GM23338 (cell line): ENCODE data around the gene PSMG4. TPM values are rescaled to one million over a fixed set of nuclear protein-coding genes. Genes with fewer than 3 reads are reported as not detected.

Source experiments
- ATAC-seq: fragments of 200-7000 bp; cut with Tn5 transposase; 3 replicates; pipeline ENCODE4 v1.9.1; 2020
- DNase-seq: peaks from one replicate; pipeline ENCODE4 v3.0.0-alpha.2; 2015; ENCODE audit warnings: low spot score
- H2AFZ ChIP-seq: fragments of 200-600 bp; sonication (generic); 2 replicates; pipeline ENCODE4 v1.8.0; 2016; ENCODE audit warnings: antibody characterized with exemption, mild to moderate bottlenecking, moderate library complexity
- H3F3A ChIP-seq: fragments of 200-600 bp; sonication (generic); replicated peaks from 2 replicates; pipeline ENCODE4 v1.8.0; 2017; ENCODE audit warnings: antibody characterized with exemption, mixed run types, low read depth
- H3K27ac ChIP-seq: fragments of 200-600 bp; sonication (generic); 2 replicates; pipeline ENCODE4 v1.6.1; 2016; ENCODE audit warnings: low read depth
- H3K27me3 ChIP-seq: fragments of 200-600 bp; sonication (generic); 2 replicates; pipeline ENCODE4 v1.8.0; 2016; ENCODE audit warnings: mild to moderate bottlenecking, mixed run types, moderate library complexity; ENCODE audit not compliant: insufficient read depth
- H3K36me3 ChIP-seq: fragments of 200-600 bp; sonication (generic); 2 replicates; pipeline ENCODE4 v1.8.0; 2016; ENCODE audit warnings: mild to moderate bottlenecking; ENCODE audit not compliant: insufficient read depth
- H3K4me1 ChIP-seq: fragments of 200-600 bp; sonication (generic); 2 replicates; pipeline ENCODE4 v1.8.0; 2016; ENCODE audit warnings: mild to moderate bottlenecking, moderate library complexity; ENCODE audit not compliant: insufficient read depth
- H3K4me2 ChIP-seq: fragments of 200-600 bp; sonication (generic); 2 replicates; pipeline ENCODE4 v1.7.1; 2017; ENCODE audit warnings: mixed run types
- H3K4me3 ChIP-seq: fragments of 200-600 bp; sonication (generic); 2 replicates; pipeline ENCODE4 v1.6.1; 2016; ENCODE audit warnings: mixed run types
- H3K79me2 ChIP-seq: fragments of 200-600 bp; sonication (generic); replicated peaks from 2 replicates; pipeline ENCODE4 v1.8.0; 2017; ENCODE audit warnings: mild to moderate bottlenecking; ENCODE audit not compliant: insufficient read depth
- H3K9me2 ChIP-seq: fragments of 200-600 bp; sonication (generic); 2 replicates; pipeline ENCODE4 v1.8.0; 2017; ENCODE audit not compliant: insufficient read depth
- H4K20me1 ChIP-seq: fragments of 200-600 bp; sonication (generic); replicated peaks from 2 replicates; pipeline ENCODE4 v1.8.0; 2017; ENCODE audit warnings: mild to moderate bottlenecking; ENCODE audit not compliant: insufficient read depth
- H3K27ac Mint-ChIP-seq: 2 replicates; pipeline ENCODE4 v1.8.0; 2020; ENCODE audit warnings: inconsistent platforms, mild to moderate bottlenecking, moderate library complexity, mixed read lengths
- H3K27me3 Mint-ChIP-seq: 3 replicates; pipeline ENCODE4 v1.8.0; 2022; ENCODE audit warnings: low read depth, mild to moderate bottlenecking, moderate library complexity, mixed read lengths, inconsistent platforms; ENCODE audit not compliant: insufficient read depth, poor library complexity
- H3K36me3 Mint-ChIP-seq: 3 replicates; pipeline ENCODE4 v1.8.0; 2021; ENCODE audit warnings: low read depth, mild to moderate bottlenecking, inconsistent platforms, moderate library complexity, mixed read lengths
- H3K4me1 Mint-ChIP-seq: 3 replicates; pipeline ENCODE4 v1.8.0; 2020; ENCODE audit warnings: mild to moderate bottlenecking, inconsistent platforms, mixed read lengths
- H3K4me3 Mint-ChIP-seq: 3 replicates; pipeline ENCODE4 v1.8.0; 2021; ENCODE audit warnings: moderate library complexity, mild to moderate bottlenecking, inconsistent platforms, mixed read lengths
- H3K9me3 Mint-ChIP-seq: 3 replicates; pipeline ENCODE4 v1.8.0; 2020; ENCODE audit warnings: moderate library complexity, mild to moderate bottlenecking, inconsistent platforms, mixed read lengths
- CREB1 ChIP-seq: fragments of 250-450 bp; sonication (Bioruptor Pico); IDR thresholded peaks from 2 replicates; pipeline ENCODE4 v1.5.0; 2020; ENCODE audit warnings: low read depth, mild to moderate bottlenecking, moderate library complexity
- CTCF ChIP-seq, 2 experiments: fragments of 200-600 bp in 1 of 2; sonication (generic) in 1 of 2; conservative IDR thresholded peaks; 2 replicates each; pipeline versions ENCODE4 v1.5.1 to v1.6.1; 2016 to 2017; ENCODE audit warnings: antibody characterized with exemption in 2 of 2, low read depth in 2 of 2, mild to moderate bottlenecking in 2 of 2, moderate library complexity in 1 of 2
- EZH2phosphoT487 ChIP-seq: fragments of 200-600 bp; sonication (generic); IDR thresholded peaks from one replicate; pipeline ENCODE4 v1.8.1; 2018; ENCODE audit warnings: antibody characterized with exemption; ENCODE audit not compliant: unreplicated experiment
- JUNB ChIP-seq: IDR thresholded peaks from one replicate; pipeline ENCODE4 v1.6.1; 2016; ENCODE audit warnings: antibody characterized with exemption; ENCODE audit not compliant: unreplicated experiment
- NANOG ChIP-seq: IDR thresholded peaks from 2 replicates; pipeline ENCODE4 v1.6.1; 2016; ENCODE audit warnings: antibody characterized with exemption, borderline replicate concordance
- POLR2AphosphoS5 ChIP-seq: IDR thresholded peaks from 2 replicates; pipeline ENCODE4 v1.6.1; 2016; ENCODE audit warnings: antibody characterized with exemption, low read depth
- REST ChIP-seq: IDR thresholded peaks from one replicate; pipeline ENCODE4 v1.6.1; 2018; ENCODE audit warnings: antibody characterized with exemption; ENCODE audit not compliant: unreplicated experiment
- STAT1 ChIP-seq: IDR thresholded peaks from one replicate; pipeline ENCODE4 v1.6.1; 2016; ENCODE audit warnings: antibody characterized with exemption; ENCODE audit not compliant: unreplicated experiment
- ZNF331 ChIP-seq: fragments of 250-450 bp; sonication (Bioruptor Pico); IDR thresholded peaks from 2 replicates; pipeline ENCODE4 v1.5.0; 2020; ENCODE audit warnings: low read depth, mild to moderate bottlenecking, moderate library complexity
- polyA plus RNA-seq: library from polyadenylated mRNA; unstranded; fragments of >200 nt; fragmentation: Nextera tagmentation; extraction: Ambion mirVana; gene quantifications from 2 replicates; pipeline ENCODE4 v1.2.1, GENCODE V29; 2016
- total RNA-seq: library from RNA; depleted of rRNA; stranded (reverse); fragments of >200 nt; shearing (Covaris generic); gene quantifications from 2 replicates; pipeline ENCODE4 v1.2.3, GENCODE V29; 2014

The PSMG4 gene
- total and polyA plus RNA-seq, 2 experiments from 2014 or later, result 37.2 to 168 TPM

- ATAC-seq, result no peak
- H2AFZ ChIP-seq, result no peak overlapping the region
- DNase-seq, result no peak
- Mint-ChIP-seq H3K27ac (no peak overlapping the region), H3K36me3 (peaks cover 46% of the 10 kb centered on the region), H3K9me3 (no peaks in the 10 kb centered on the region; the same call in 2 of the 3 replicates), H3K4me3 (no peak overlapping the region), H3K4me1 (peaks cover 18% of the 10 kb centered on the region), H3K27me3 (peaks cover 19% of the 10 kb centered on the region)
- H3K4me1 ChIP-seq, result peaks cover 4% of the 10 kb centered on the region
- no peaks in the 10 kb centered on the region for H3K27me3 ChIP-seq
- no peak overlapping the region for H3K4me2 ChIP-seq
- H4K20me1 ChIP-seq, result no peaks in the 10 kb centered on the region; the same call in 1 of the 2 replicates
- peaks cover 5% of the 10 kb centered on the region; the same call in 1 of the 2 replicates for H3K36me3 ChIP-seq
- no peak overlapping the region for H3K4me3 ChIP-seq
- no peaks in the 10 kb centered on the region; the same call in 1 of the 2 replicates for H3K79me2 ChIP-seq
- no peaks in the 10 kb centered on the region for H3K9me2 ChIP-seq
- no peak for TF ChIP-seq CTCF (conservative IDR thresholded peaks at IDR 0.05; ENCODE audit: low read depth in 2 of 2)
- no peak for TF ChIP-seq REST
- no peak for TF ChIP-seq JUNB
- no peak for TF ChIP-seq STAT1
- no peak for TF ChIP-seq ZNF331 (CRISPR knock-in tag)
- no peak for TF ChIP-seq NANOG
- TF ChIP-seq POLR2AphosphoS5, result no peak
- H3F3A ChIP-seq, result peaks cover 18% of the 10 kb centered on the region
- H3K27ac ChIP-seq, result no peak overlapping the region
Measured at GRCh38 chr6:3276174-3277167, 17.7 kb downstream of the PSMG4 start.

GRCh38 chr6:3277251-3277650 lies 18.5 kb downstream of the PSMG4 start:
- ATAC-seq (no peak), DNase-seq (no peak)
- no peak overlapping the region for H2AFZ ChIP-seq
- H4K20me1 ChIP-seq, result no peaks in the 10 kb centered on the region; the same call in 1 of the 2 replicates
- no peaks in the 10 kb centered on the region for H3K9me2 ChIP-seq
- H3K27me3 ChIP-seq, result no peaks in the 10 kb centered on the region
- no peak overlapping the region for H3K27ac ChIP-seq
- peaks cover 40% of the 10 kb centered on the region for H3K36me3 Mint-ChIP-seq
- no peak overlapping the region for H3K4me3 Mint-ChIP-seq
- H3K4me1 Mint-ChIP-seq, result peaks cover 21% of the 10 kb centered on the region
- no peaks in the 10 kb centered on the region; the same call in 1 of the 2 replicates for H3K79me2 ChIP-seq
- H3K9me3 Mint-ChIP-seq, result no peaks in the 10 kb centered on the region
- peaks cover 15% of the 10 kb centered on the region for H3K27me3 Mint-ChIP-seq
- peaks cover 20% of the 10 kb centered on the region for H3F3A ChIP-seq
- no peak overlapping the region for H3K4me2 ChIP-seq
- H3K36me3 ChIP-seq, result peaks cover 3% of the 10 kb centered on the region; the same call in 1 of the 2 replicates
- peaks cover 12% of the 10 kb centered on the region for H3K4me1 ChIP-seq
- H3K27ac Mint-ChIP-seq, result no peak overlapping the region
- no peak overlapping the region for H3K4me3 ChIP-seq
- TF ChIP-seq POLR2AphosphoS5, result no peak
- TF ChIP-seq CREB1 (CRISPR knock-in tag), result no peak
- no peak for TF ChIP-seq NANOG
- no peak for TF ChIP-seq EZH2phosphoT487
